Naive thymus-derived CD4-positive, alpha-beta T cell (primary cell): ENCODE results near the gene HBM. TPM values are rescaled to one million over a fixed set of nuclear protein-coding genes. Genes with fewer than 3 reads are reported as not detected.

Experiments
- ATAC-seq: fragments of 150-1000 bp; cut with Tn5 transposase; 2 replicates; pipeline ENCODE4 v1.10.0; 2021; ENCODE audit warnings: mild to moderate bottlenecking, moderate library complexity
- CTCF ChIA-PET: fragments of 350-600 bp; sonication (Branson Sonifier 250); formaldehyde crosslinking; loops from one replicate; lab custom pipeline; 2021; ENCODE audit warnings: antibody characterized with exemption; lab: Charles Lee
- POLR2A ChIA-PET: fragments of 350-600 bp; sonication (Branson Sonifier 250); formaldehyde crosslinking; loops from one replicate; lab custom pipeline; 2021; ENCODE audit warnings: antibody characterized with exemption, inconsistent platforms; lab: Charles Lee
- DNase-seq, 9 donors: peaks; one replicate each; pipeline versions ENCODE4 v3.0.0 to v3.0.0-alpha.2; 2020 to 2022; ENCODE audit warnings: mixed read lengths in 1 of 9
- H3K27ac ChIP-seq: one replicate; pipeline ENCODE4 v1.7.0; 2013; ENCODE audit warnings: mild to moderate bottlenecking, low read depth, low read length, moderate library complexity
- H3K27me3 ChIP-seq, 2 donors: one replicate each; pipeline ENCODE4 v1.7.0; 2013; ENCODE audit warnings: low read length in 2 of 2, mild to moderate bottlenecking in 2 of 2, moderate library complexity in 2 of 2; ENCODE audit not compliant: control insufficient read depth in 2 of 2, insufficient read depth in 2 of 2
- H3K36me3 ChIP-seq, 3 experiments: 1 replicate in 2 of 3; 2 replicates in 1 of 3; pipeline ENCODE4 v1.7.0; 2013; ENCODE audit warnings: low read length in 3 of 3, mild to moderate bottlenecking in 3 of 3, moderate library complexity in 1 of 3; ENCODE audit not compliant: insufficient read depth in 3 of 3, control insufficient read depth in 2 of 3
- H3K4me1 ChIP-seq, 2 donors: one replicate each; pipeline ENCODE4 v1.7.0; 2013; ENCODE audit warnings: low read length in 2 of 2, mild to moderate bottlenecking in 2 of 2, moderate library complexity in 1 of 2; ENCODE audit not compliant: control insufficient read depth in 2 of 2, insufficient read depth in 2 of 2
- H3K4me3 ChIP-seq: 2 replicates; pipeline ENCODE4 v1.7.0; 2013; ENCODE audit warnings: mild to moderate bottlenecking, low read length
- H3K9me3 ChIP-seq, 3 experiments: 1 replicate in 2 of 3; 2 replicates in 1 of 3; pipeline ENCODE4 v1.7.0; 2013; ENCODE audit warnings: low read length in 3 of 3; ENCODE audit not compliant: control insufficient read depth in 2 of 3
- H3K27ac Mint-ChIP-seq, 9 donors: one replicate each; pipeline ENCODE4 v1.8.0; 2020 to 2022; ENCODE audit warnings: mixed read lengths in 9 of 9, mild to moderate bottlenecking in 8 of 9, moderate library complexity in 5 of 9, inconsistent platforms in 2 of 9
- H3K27me3 Mint-ChIP-seq, 5 donors: one replicate each; pipeline ENCODE4 v1.8.0; 2021 to 2022; ENCODE audit warnings: mixed read lengths in 5 of 5, mild to moderate bottlenecking in 1 of 5
- H3K36me3 Mint-ChIP-seq, 5 donors: one replicate each; pipeline ENCODE4 v1.8.0; 2020 to 2022; ENCODE audit warnings: mixed read lengths in 5 of 5, mild to moderate bottlenecking in 3 of 5, inconsistent platforms in 1 of 5
- H3K4me1 Mint-ChIP-seq, 7 donors: one replicate each; pipeline ENCODE4 v1.8.0; 2020 to 2022; ENCODE audit warnings: mixed read lengths in 7 of 7, mild to moderate bottlenecking in 3 of 7, inconsistent platforms in 1 of 7
- H3K4me3 Mint-ChIP-seq, 10 donors: one replicate each; pipeline ENCODE4 v1.8.0; 2020 to 2022; ENCODE audit warnings: mild to moderate bottlenecking in 10 of 10, mixed read lengths in 10 of 10, moderate library complexity in 6 of 10, inconsistent platforms in 2 of 10
- H3K9me3 Mint-ChIP-seq, 11 donors: one replicate each; pipeline ENCODE4 v1.8.0; 2020 to 2022; ENCODE audit warnings: mixed read lengths in 11 of 11, mild to moderate bottlenecking in 4 of 11, inconsistent platforms in 1 of 11, moderate library complexity in 1 of 11
- intact Hi-C, 2 donors: fragments of 100-400 bp; cut with micrococcal nuclease; formaldehyde crosslinking; loops; one replicate each; pipeline ENCODE4 v1.15.1; 2023
- polyA plus RNA-seq, 2 donors: library from polyadenylated mRNA; unstranded; fragments of 300-500 nt; fragmentation: Illumina TruSeq; gene quantifications; one replicate each; pipeline ENCODE4 v1.2.3, GENCODE V29; 2021
- total RNA-seq, 6 experiments: library from RNA in 5 of 6; stranded (reverse) in 5 of 6; gene quantifications; 1 replicate in 5 of 6; 2 replicates in 1 of 6; pipeline ENCODE4 v1.2.3 and lab custom pipeline; 2021 to 2026

The HBM gene
- total and polyA plus RNA-seq, 7 experiments from 2014 or later, result not detected

- intact Hi-C loops, result loop anchor here (1.0 to 2.0 kb wide), 6 partner anchors 41 to 183 kb away; partner anchors contain the start of genes AXIN1 (in 1 of the 2) and NPRL3 (in 1 of the 2)
- DNase-seq, result peak in 5 of 9 donors; percentile 25 to 53 (median 30)
- H3K36me3 Mint-ChIP-seq, result peaks cover 0 to 2% (median 0%) of the 10 kb centered on the region in 5 donors
These were observed 14.4 kb downstream of the HBM start, which contains the start of gene HBQ1 for GRCh38 chr16:180101-180675. Gene HBQ1, plus strand, starts transcription at chr16:180459. Its CDS starts 28 bp downstream, at chr16:180487.

GRCh38 chr16:180681-181564, 15.1 kb downstream of the HBM start:
- Mint-ChIP-seq H3K4me1 (peaks cover 0 to 9% (median 4%) of the 10 kb centered on the region in 7 donors), H3K9me3 (peaks cover 0 to 1% (median 0%) of the 10 kb centered on the region in 11 donors), H3K36me3 (peaks cover 0 to 5% (median 0%) of the 10 kb centered on the region in 5 donors), H3K27me3 (peaks cover 13 to 34% (median 19%) of the 10 kb centered on the region in 5 donors), H3K4me3 (peak overlapping the region in 8 of 10 donors; percentile 30 to 69 (median 57)), H3K27ac (no peak overlapping the region)
- Histone ChIP-seq H3K4me3 (peak overlapping the region; percentile 47), H3K4me1 (peaks cover 3 to 9% of the 10 kb centered on the region in 2 donors), H3K27ac (no peak overlapping the region), H3K9me3 (no peaks in the 10 kb centered on the region), H3K27me3 (peaks cover 20 to 23% of the 10 kb centered on the region in 2 donors), H3K36me3 (no peaks in the 10 kb centered on the region)
- ATAC-seq (peak; percentile 96), DNase-seq (peak in 8 of 9 donors; percentile 73 to 91 (median 84))
- ChIA-PET CTCF (interaction anchor here (0.6 to 1.7 kb wide), 7 partner anchors 10 to 115 kb away, joined by 4 to 9 read pairs (median 5); no protein-coding TSS in a partner anchor), POLR2A (interaction anchor here (0.6 to 1.2 kb wide), 6 partner anchors 43 to 1660 kb away, joined by 3 to 5 read pairs (median 4); partner anchors contain the start of genes DECR2 and LUC7L)
- intact Hi-C loops, result loop anchor here (1.0 to 2.0 kb wide), 10 partner anchors 27 to 182 kb away; partner anchors contain the start of genes AXIN1 (in 1 of the 2) and NPRL3 (in 1 of the 2)

More at GRCh38 chr16:180101-180675, 14.4 kb downstream of the HBM start, which contains the start of gene HBQ1:
- peaks cover 19 to 41% (median 24%) of the 10 kb centered on the region in 5 donors for H3K27me3 Mint-ChIP-seq
- Histone ChIP-seq H3K9me3 (no peaks in the 10 kb centered on the region), H3K27me3 (peaks cover 20 to 27% of the 10 kb centered on the region in 2 donors), H3K27ac (no peak within 1 kb of the TSS), H3K36me3 (no peaks in the 10 kb centered on the region), H3K4me3 (peak within 1 kb of the TSS; percentile 47), H3K4me1 (peaks cover 3 to 9% of the 10 kb centered on the region in 2 donors)
- H3K4me3 Mint-ChIP-seq, result peak within 1 kb of the TSS; percentile 30 to 75 (median 56)
- no peak within 1 kb of the TSS for H3K27ac Mint-ChIP-seq
- peaks cover 0 to 9% (median 5%) of the 10 kb centered on the region in 7 donors for H3K4me1 Mint-ChIP-seq
- peaks cover 0 to 1% (median 0%) of the 10 kb centered on the region in 11 donors for H3K9me3 Mint-ChIP-seq
- ChIA-PET CTCF (interaction anchor here (0.6 to 1.4 kb wide), 3 partner anchors 25 to 114 kb away, joined by 4 to 5 read pairs (median 4); no protein-coding TSS in a partner anchor), POLR2A (interaction anchor here (0.6 to 1.2 kb wide), 3 partner anchors 47 to 221 kb away, joined by 4 to 5 read pairs (median 4); partner anchors contain the start of genes DECR2 and LUC7L)
- peak; percentile 14 for ATAC-seq

- Mint-ChIP-seq H3K27ac (peak overlapping the region in 2 of 9 donors; percentile 41 to 75), H3K9me3 (peaks cover 0 to 1% (median 0%) of the 10 kb centered on the region in 11 donors), H3K36me3 (peaks cover 0 to 5% (median 0%) of the 10 kb centered on the region in 5 donors), H3K4me3 (peak overlapping the region in 3 of 10 donors; percentile 6 to 51 (median 18)), H3K4me1 (peaks cover 0 to 9% (median 4%) of the 10 kb centered on the region in 7 donors), H3K27me3 (peaks cover 13 to 32% (median 19%) of the 10 kb centered on the region in 5 donors)
- peak in 1 of 9 donors; percentile 91 for DNase-seq
- Histone ChIP-seq H3K36me3 (no peaks in the 10 kb centered on the region), H3K27me3 (peaks cover 20 to 23% of the 10 kb centered on the region in 2 donors), H3K9me3 (no peaks in the 10 kb centered on the region), H3K27ac (no peak overlapping the region), H3K4me1 (peaks cover 3 to 9% of the 10 kb centered on the region in 2 donors), H3K4me3 (no peak overlapping the region)
- CTCF ChIA-PET, result interaction anchor here (1.0 to 2.1 kb wide), 7 partner anchors 11 to 116 kb away, joined by 3 to 9 read pairs (median 6); no protein-coding TSS in a partner anchor
- POLR2A ChIA-PET, result interaction anchor here (0.6 to 1.1 kb wide), 3 partner anchors 44 to 1659 kb away, joined by 3 to 4 read pairs (median 4); no protein-coding TSS in a partner anchor
- ATAC-seq, result no peak
- intact Hi-C loops, result loop anchor here (1.0 to 2.0 kb wide), 9 partner anchors 27 to 181 kb away; partner anchors contain the start of genes AXIN1 (in 1 of the 2) and NPRL3 (in 1 of the 2)
These were observed 15.8 kb downstream of the HBM start for GRCh38 chr16:181565-182021.

DNA sequence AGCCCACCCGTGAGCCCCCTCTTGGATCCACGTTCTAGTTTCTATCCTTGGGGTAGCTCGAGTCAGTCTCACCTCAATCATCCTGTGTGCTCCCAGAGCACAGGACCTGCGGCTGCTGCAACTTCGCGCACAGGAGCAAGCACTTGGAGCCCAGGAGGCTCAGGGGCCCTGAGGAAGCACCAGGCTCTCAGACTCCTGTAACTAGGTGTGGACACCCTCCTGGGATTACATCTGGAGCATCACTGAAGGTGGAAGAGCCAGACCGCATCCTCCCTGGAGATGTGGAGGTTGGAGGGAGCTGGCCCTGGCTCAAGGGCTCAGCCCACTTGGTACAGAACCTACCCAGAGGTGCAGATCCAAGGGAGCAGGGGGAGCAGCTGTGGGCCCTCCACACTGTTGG, 17.2 kb downstream of the HBM start:
- CTCF ChIA-PET, result interaction anchor here (1.6 to 2.1 kb wide), 2 partner anchors 45 to 117 kb away, joined by 4 to 6 read pairs; no protein-coding TSS in a partner anchor
- peaks cover 3 to 9% of the 10 kb centered on the region in 2 donors for H3K4me1 ChIP-seq
- Mint-ChIP-seq H3K36me3 (peaks cover 0 to 5% (median 0%) of the 10 kb centered on the region in 5 donors), H3K27me3 (peaks cover 6 to 22% (median 12%) of the 10 kb centered on the region in 5 donors), H3K4me3 (peak overlapping the region in 1 of 10 donors; percentile 25), H3K9me3 (peaks cover 0 to 1% (median 0%) of the 10 kb centered on the region in 11 donors), H3K27ac (peak overlapping the region in 1 of 9 donors; percentile 33), H3K4me1 (peaks cover 0 to 7% (median 4%) of the 10 kb centered on the region in 7 donors)
- no peak overlapping the region for H3K27ac ChIP-seq
- no peak overlapping the region for H3K4me3 ChIP-seq
- peaks cover 14 to 15% of the 10 kb centered on the region in 2 donors for H3K27me3 ChIP-seq
- peaks cover 0 to 10% (median 0%) of the 10 kb centered on the region in 3 experiments for H3K36me3 ChIP-seq
- intact Hi-C loops, result no loop called here
- no peak for DNase-seq
- POLR2A ChIA-PET, result no interaction called here
- H3K9me3 ChIP-seq, result no peaks in the 10 kb centered on the region
- no peak for ATAC-seq

DNA sequence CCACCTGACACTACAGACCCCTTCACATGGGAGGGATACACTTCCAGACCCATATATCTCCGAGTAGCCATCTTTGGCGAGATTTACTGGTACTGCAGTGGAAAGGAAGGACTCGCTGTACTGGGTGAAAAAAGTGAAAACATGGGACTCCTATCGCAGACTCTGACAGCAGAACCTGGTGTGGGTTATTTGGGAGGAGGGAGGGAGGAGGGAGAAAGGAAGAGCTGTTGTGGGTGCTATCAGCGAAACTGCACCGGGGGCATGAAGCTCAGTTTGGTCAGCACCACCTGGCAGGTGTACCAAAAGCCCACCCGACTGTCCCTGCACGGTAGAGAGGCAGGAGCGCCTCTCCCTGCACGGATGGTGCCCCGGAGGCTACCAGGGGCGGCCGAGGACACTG, 19.4 kb downstream of the HBM start:
- ChIA-PET POLR2A (no interaction called here), CTCF (no interaction called here)
- Histone ChIP-seq H3K27ac (no peak overlapping the region), H3K27me3 (no peaks in the 10 kb centered on the region), H3K4me1 (peaks cover 3 to 11% of the 10 kb centered on the region in 2 donors), H3K36me3 (peaks cover 0 to 29% (median 4%) of the 10 kb centered on the region in 3 experiments), H3K9me3 (no peaks in the 10 kb centered on the region), H3K4me3 (no peak overlapping the region)
- Mint-ChIP-seq H3K4me1 (peaks cover 4 to 11% (median 8%) of the 10 kb centered on the region in 7 donors), H3K36me3 (peaks cover 0 to 13% (median 7%) of the 10 kb centered on the region in 5 donors), H3K9me3 (peaks cover 0 to 1% (median 0%) of the 10 kb centered on the region in 11 donors), H3K27ac (no peak overlapping the region), H3K27me3 (peaks cover 0 to 2% (median 0%) of the 10 kb centered on the region in 5 donors), H3K4me3 (no peak overlapping the region)
- intact Hi-C loops, result no loop called here
- DNase-seq, result no peak
- ATAC-seq, result no peak
